ENCODE results near the gene RPS18.

The RPS18 gene

GRCh38 chr6:33315793-33316602 is 44.1 kb downstream of the RPS18 start:
- no peak for DNase-seq

- DNase-seq = no peak
Measured at GRCh38 chr6:33316603-33317418, 44.9 kb downstream of the RPS18 start.

- DNase-seq = no peak
Measured at GRCh38 chr6:33317419-33317668, 45.5 kb downstream of the RPS18 start.

GRCh38 chr6:33317669-33318425 is 46.0 kb downstream of the RPS18 start, which contains the start of gene ZBTB22:
Gene ZBTB22 (minus strand): TSS chr6:33317744. CDS start chr6:33316916, 828 bp downstream.
- peak; percentile 99 for DNase-seq

- no peak for DNase-seq
Measured at GRCh38 chr6:33318426-33319073, 46.7 kb downstream of the RPS18 start.

GRCh38 chr6:33319939-33320314 is 48.1 kb downstream of the RPS18 start:
- no peak for DNase-seq

GRCh38 chr6:33320315-33321181 is 48.7 kb downstream of the RPS18 start:
- no peak for DNase-seq

GRCh38 chr6:33321227-33321626 is 49.4 kb downstream of the RPS18 start:
- no peak for DNase-seq

- no peak for DNase-seq
Measured at GRCh38 chr6:33323623-33323948, 51.7 kb downstream of the RPS18 start.

GRCh38 chr6:33324125-33324524 is 52.2 kb downstream of the RPS18 start:
- DNase-seq = no peak
